ENCODE results near the gene SLC5A9. TPM values are rescaled to one million over a fixed set of nuclear protein-coding genes. Genes with fewer than 3 reads are reported as not detected.
"Not testable (repeated sequence)": the region's sequence is repeated elsewhere in the genome, so short reads cannot be mapped to it uniquely, and the experiment has no call there.

The SLC5A9 gene
- total and polyA plus RNA-seq, 9 donors: 0.01 to 1.4 (median 0.69) TPM; not detected in 4

GRCh38 chr1:48207131-48207530, 15.4 kb upstream of the SLC5A9 start:
- Histone ChIP-seq H3K36me3 (no peaks in the 10 kb centered on the region), H3K27me3 (no peaks in the 10 kb centered on the region), H3K27ac (no peak overlapping the region), H3K9me3 (no peaks in the 10 kb centered on the region), H3K4me1 (ENCODE audit: insufficient read depth) (no peaks in the 10 kb centered on the region), H3K4me3 (no peak overlapping the region)
- DNase-seq: no peak
- no peak for TF ChIP-seq POLR2A (IDR thresholded peaks at IDR 0.05)
- TF ChIP-seq CTCF (IDR thresholded peaks at IDR 0.05): no peak
- no peak for TF ChIP-seq EP300 (IDR thresholded peaks at IDR 0.05)
- WGBS, 3 donors: 57 to 97% (median 81%) methylated on average over 3 of the region's 3 CpGs
- intact Hi-C loops (cut with DNase I): no loop called here

- 65 to 95% (median 82%) methylated on average over 3 of the region's 3 CpGs for WGBS, 3 donors
- H3K9me3 ChIP-seq: no peaks in the 10 kb centered on the region
- H3K4me3 ChIP-seq: no peak overlapping the region
- no peaks in the 10 kb centered on the region for H3K4me1 ChIP-seq (ENCODE audit: insufficient read depth)
- no peak for TF ChIP-seq CTCF (IDR thresholded peaks at IDR 0.05)
- TF ChIP-seq EP300 (IDR thresholded peaks at IDR 0.05): no peak
- TF ChIP-seq POLR2A (IDR thresholded peaks at IDR 0.05): no peak
- H3K36me3 ChIP-seq: no peaks in the 10 kb centered on the region
- intact Hi-C loops (cut with DNase I): no loop called here
- no peak for DNase-seq
- no peaks in the 10 kb centered on the region for H3K27me3 ChIP-seq
- no peak overlapping the region for H3K27ac ChIP-seq
Observed at GRCh38 chr1:48207536-48208075, 14.9 kb upstream of the SLC5A9 start.

GRCh38 chr1:48208251-48208650, 14.3 kb upstream of the SLC5A9 start:
- TF ChIP-seq EP300 (IDR thresholded peaks at IDR 0.05): no peak
- no peaks in the 10 kb centered on the region for H3K9me3 ChIP-seq
- DNase-seq: no peak
- no peak overlapping the region for H3K4me3 ChIP-seq
- H3K4me1 ChIP-seq (ENCODE audit: insufficient read depth): no peaks in the 10 kb centered on the region
- no peak overlapping the region for H3K27ac ChIP-seq
- no peaks in the 10 kb centered on the region for H3K36me3 ChIP-seq
- 82 to 86% (median 84%) methylated on average over 12 of the region's 12 CpGs for WGBS, 3 donors
- no peaks in the 10 kb centered on the region for H3K27me3 ChIP-seq
- intact Hi-C loops (cut with DNase I): no loop called here

GRCh38 chr1:48208652-48209051, 13.9 kb upstream of the SLC5A9 start:
- Histone ChIP-seq H3K27ac (no peak overlapping the region), H3K4me1 (ENCODE audit: insufficient read depth) (no peaks in the 10 kb centered on the region), H3K27me3 (no peaks in the 10 kb centered on the region), H3K4me3 (no peak overlapping the region), H3K36me3 (no peaks in the 10 kb centered on the region), H3K9me3 (no peaks in the 10 kb centered on the region)
- DNase-seq: no peak
- intact Hi-C loops (cut with DNase I): no loop called here
- WGBS, 3 donors: 57 to 70% (median 69%) methylated on average over 4 of the region's 4 CpGs
- no peak for TF ChIP-seq POLR2A (IDR thresholded peaks at IDR 0.05)

- H3K36me3 ChIP-seq; intact Hi-C loops (cut with DNase I); H3K9me3 ChIP-seq; H3K4me1 ChIP-seq (ENCODE audit: insufficient read depth); H3K4me3 ChIP-seq; H3K27me3 ChIP-seq; H3K27ac ChIP-seq; DNase-seq: not testable (repeated sequence)
- 83 to 93% (median 85%) methylated on average over 8 of the region's 8 CpGs for WGBS, 3 donors
Observed at GRCh38 chr1:48213462-48213861, 9.1 kb upstream of the SLC5A9 start.

- H3K4me1 ChIP-seq (ENCODE audit: insufficient read depth); H3K27me3 ChIP-seq; H3K9me3 ChIP-seq; H3K27ac ChIP-seq; intact Hi-C loops (cut with DNase I); H3K36me3 ChIP-seq; DNase-seq; H3K4me3 ChIP-seq: not testable (repeated sequence)
- WGBS, 3 donors: 79 to 84% (median 84%) methylated on average over 5 to 6 of the region's 6 CpGs
Observed at GRCh38 chr1:48214366-48214765, 8.2 kb upstream of the SLC5A9 start.
